OCI-LY7 (cell line): ENCODE measurements around the gene IPO9. TPM values are rescaled to one million over a fixed set of nuclear protein-coding genes. Genes with fewer than 3 reads are reported as not detected.
A peak's percentile ranks its signal among the peaks of the same experiment; 100 is the strongest.

ENCODE experiments used
- BruUV-seq: library from RNA; stranded (reverse); fragments of 400-500 nt; replicated peaks from 2 replicates; lab custom pipeline; 2021; lab: Mats Ljungman, UMichigan
- CTCF ChIA-PET: fragments of 300-600 bp; sonication (Branson Sonifier 250); formaldehyde crosslinking; loops from one replicate; lab custom pipeline; 2022; ENCODE audit warnings: antibody characterized with exemption; ENCODE audit not compliant: unreplicated experiment; lab: Charles Lee
- POLR2A ChIA-PET: fragments of 300-600 bp; sonication (Branson Sonifier 250); formaldehyde crosslinking; loops from one replicate; lab custom pipeline; 2022; ENCODE audit warnings: antibody characterized with exemption; lab: Charles Lee
- DNase-seq: peaks from one replicate; pipeline ENCODE4 v3.0.0-alpha.2; 2015; ENCODE audit warnings: low spot score
- H2AFZ ChIP-seq: fragments of 200-600 bp; sonication (generic), shearing (Covaris generic); 2 replicates; pipeline ENCODE4 v1.6.1; 2014; ENCODE audit warnings: mild to moderate bottlenecking, antibody characterized with exemption, low read length, moderate library complexity
- H3K27ac ChIP-seq: fragments of 200-600 bp; sonication (generic); 2 replicates; pipeline ENCODE4 v1.5.1; 2014; ENCODE audit warnings: mixed run types, low read depth, mild to moderate bottlenecking, moderate library complexity, low read length, inconsistent platforms; ENCODE audit not compliant: poor library complexity, severe bottlenecking
- H3K36me3 ChIP-seq: fragments of 200-600 bp; sonication (generic); 2 replicates; pipeline ENCODE4 v1.6.1; 2014; ENCODE audit warnings: mild to moderate bottlenecking, antibody characterized with exemption, low read length, moderate library complexity, mixed read lengths; ENCODE audit not compliant: insufficient read depth
- H3K4me1 ChIP-seq: fragments of 200-600 bp; sonication (generic); 2 replicates; pipeline ENCODE4 v1.5.1; 2014; ENCODE audit warnings: mild to moderate bottlenecking, low read length; ENCODE audit not compliant: insufficient read depth, poor library complexity, severe bottlenecking
- H3K4me2 ChIP-seq: fragments of 200-600 bp; sonication (generic); 2 replicates; pipeline ENCODE4 v1.6.1; 2014; ENCODE audit warnings: mild to moderate bottlenecking, low read length
- H3K4me3 ChIP-seq: fragments of 200-600 bp; sonication (generic); 2 replicates; pipeline ENCODE4 v1.5.1; 2014; ENCODE audit warnings: mild to moderate bottlenecking, low read depth, low read length; ENCODE audit not compliant: poor library complexity, severe bottlenecking
- H3K79me2 ChIP-seq: fragments of 200-600 bp; sonication (generic); 2 replicates; pipeline ENCODE4 v1.6.1; 2016; ENCODE audit warnings: low read depth, mild to moderate bottlenecking, low read length, moderate library complexity, mixed read lengths; ENCODE audit not compliant: insufficient read depth
- H3K9me2 ChIP-seq: fragments of 200-600 bp; sonication (generic); 2 replicates; pipeline ENCODE4 v1.6.1; 2016; ENCODE audit warnings: mild to moderate bottlenecking, low read length, mixed read lengths; ENCODE audit not compliant: insufficient read depth
- H3K9me3 ChIP-seq: fragments of 200-600 bp; sonication (generic); 2 replicates; pipeline ENCODE4 v1.6.1; 2014; ENCODE audit warnings: mild to moderate bottlenecking, mixed run types, low read length, mixed read lengths
- H4K20me1 ChIP-seq: fragments of 200-600 bp; sonication (generic); 2 replicates; pipeline ENCODE4 v1.6.1; 2014; ENCODE audit warnings: mild to moderate bottlenecking, antibody characterized with exemption, low read length, moderate library complexity, mixed read lengths; ENCODE audit not compliant: insufficient read depth
- CTCF ChIP-seq: fragments of 200-600 bp; sonication (generic); conservative IDR thresholded peaks from 2 replicates; pipeline ENCODE4 v1.5.1; 2014; ENCODE audit warnings: mild to moderate bottlenecking, antibody characterized with exemption, low read length, moderate library complexity, mixed read lengths
- EZH2phosphoT487 ChIP-seq: fragments of 200-600 bp; sonication (generic); IDR thresholded peaks from 2 replicates; pipeline ENCODE4 v1.6.1; 2018; ENCODE audit warnings: low read depth, borderline replicate concordance, mild to moderate bottlenecking, mixed run types, antibody characterized with exemption, low read length, moderate library complexity, mixed read lengths
- intact Hi-C: fragments of 100-400 bp; cut with micrococcal nuclease; formaldehyde crosslinking; loops from one replicate; pipeline ENCODE4 v1.10.0; 2022; ENCODE audit not compliant: unreplicated experiment
- total RNA-seq, 2 experiments: library from RNA; depleted of rRNA in 1 of 2; stranded (reverse); fragments of >200 nt in 1 of 2; shearing (Covaris generic) in 1 of 2; gene quantifications; 2 replicates each; pipeline ENCODE4 v1.2.3, GENCODE V29; 2014 to 2022

IPO9 gene
- total RNA-seq, 2 experiments from 2014 or later = 47.2 to 67.9 TPM

- TF ChIP-seq CTCF = no peak
- no peak for TF ChIP-seq EZH2phosphoT487
- no TSS peak for BruUV-seq
- POLR2A ChIA-PET = interaction anchor here (1.2 kb wide), 2 partner anchors 16 to 39 kb away, joined by 3 to 4 read pairs; no protein-coding TSS in a partner anchor
- intact Hi-C loops = loop anchor here (5.0 kb wide), 1 partner anchor 98 kb away; no protein-coding TSS in a partner anchor
- Histone ChIP-seq H3K79me2 (no peaks in the 10 kb centered on the region), H3K9me3 (no peaks in the 10 kb centered on the region), H3K36me3 (peaks cover 96% of the 10 kb centered on the region), H3K27ac (no peak overlapping the region), H4K20me1 (no peaks in the 10 kb centered on the region), H3K9me2 (no peaks in the 10 kb centered on the region), H2AFZ (no peak overlapping the region), H3K4me1 (no peaks in the 10 kb centered on the region), H3K4me2 (no peak overlapping the region), H3K4me3 (no peak overlapping the region)
- CTCF ChIA-PET = interaction anchor here (0.6 kb wide), 1 partner anchor 454 kb away, joined by 3 read pairs; no protein-coding TSS in a partner anchor
- DNase-seq = no peak
Observed at GRCh38 chr1:201874672-201875071, 45.7 kb downstream of the IPO9 start.

- H4K20me1 ChIP-seq = no peaks in the 10 kb centered on the region
- no peaks in the 10 kb centered on the region for H3K9me3 ChIP-seq
- H3K79me2 ChIP-seq = no peaks in the 10 kb centered on the region
- intact Hi-C loops = loop anchor here (5.0 kb wide), 1 partner anchor 96 kb away; no protein-coding TSS in a partner anchor
- H3K4me1 ChIP-seq = no peaks in the 10 kb centered on the region
- no peaks in the 10 kb centered on the region for H3K9me2 ChIP-seq
- no peak overlapping the region for H3K4me2 ChIP-seq
- CTCF ChIA-PET = no interaction called here
- peaks cover 80% of the 10 kb centered on the region for H3K36me3 ChIP-seq
- TF ChIP-seq CTCF (peak; percentile 63), EZH2phosphoT487 (no peak)
- no peak overlapping the region for H2AFZ ChIP-seq
- DNase-seq = no peak
- no peak overlapping the region for H3K27ac ChIP-seq
- no peak overlapping the region for H3K4me3 ChIP-seq
- no TSS peak for BruUV-seq
- POLR2A ChIA-PET = no interaction called here
Observed at GRCh38 chr1:201876148-201876818, 47.3 kb downstream of the IPO9 start.
